Forelimb muscle (tissue), 1 donor: ENCODE measurements around the gene ITPA. TPM values are rescaled to one million over a fixed set of nuclear protein-coding genes. Genes with fewer than 3 reads are reported as not detected.
"Not testable (repeated sequence)": the region's sequence is repeated elsewhere in the genome, so short reads cannot be mapped to it uniquely, and the experiment has no call there.

ENCODE experiments used
- DNase-seq: peaks from one replicate; pipeline ENCODE4 v3.0.0-alpha.2; 2013; ENCODE audit warnings: low read depth
- polyA plus RNA-seq: library from polyadenylated mRNA; unstranded; fragments of 120-200 nt; gene quantifications from one replicate; pipeline ENCODE4 v1.2.1, GENCODE V29; 2013; ENCODE audit not compliant: insufficient read length

Gene ITPA
- polyA plus RNA-seq, 1 donor: 45.6 TPM

DNA sequence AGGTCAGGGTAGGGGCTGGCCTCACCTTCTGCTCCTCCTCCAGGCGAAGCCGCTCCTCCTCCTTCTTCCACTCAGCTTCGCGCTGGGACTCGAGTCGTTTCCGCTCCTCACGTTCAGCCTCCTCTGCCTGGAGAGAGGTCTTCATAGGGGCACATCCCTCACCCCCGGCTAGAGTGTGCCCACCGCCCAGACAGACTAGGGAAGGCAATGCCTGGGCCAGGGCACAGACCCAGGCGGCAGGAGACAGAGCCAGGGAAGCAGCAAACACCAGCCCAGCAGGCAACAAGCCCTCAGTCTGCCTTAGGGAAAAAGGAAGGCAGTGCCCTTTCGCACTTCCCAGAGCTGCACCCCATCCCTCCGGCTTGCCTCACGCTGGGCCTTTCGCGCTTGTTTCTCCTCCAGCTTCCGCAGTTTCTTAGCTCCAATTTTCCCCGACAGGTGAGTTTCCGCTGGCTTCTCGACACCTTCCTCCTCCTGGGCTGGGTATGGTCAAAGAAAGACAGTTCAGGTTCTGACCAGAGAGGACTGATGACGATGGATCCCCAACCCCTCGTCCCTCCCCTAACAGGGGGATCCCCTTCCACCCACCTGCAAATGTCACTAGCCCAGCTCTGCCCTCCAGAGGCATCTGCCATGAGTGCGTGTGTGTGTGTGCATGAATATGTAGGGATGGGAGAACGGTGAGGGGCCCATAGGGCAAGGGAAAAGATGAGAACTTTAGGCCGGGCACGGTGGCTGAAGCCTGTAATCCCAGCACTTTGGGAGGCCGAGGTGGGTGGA lies 9.1 kb upstream of the ITPA start:
- DNase-seq: no peak

- no peak for DNase-seq
These were observed 6.4 kb upstream of the ITPA start for GRCh38 chr20:3202965-3203314.

- no peak for DNase-seq
These were observed 5.8 kb upstream of the ITPA start for GRCh38 chr20:3203315-3204123.

DNA sequence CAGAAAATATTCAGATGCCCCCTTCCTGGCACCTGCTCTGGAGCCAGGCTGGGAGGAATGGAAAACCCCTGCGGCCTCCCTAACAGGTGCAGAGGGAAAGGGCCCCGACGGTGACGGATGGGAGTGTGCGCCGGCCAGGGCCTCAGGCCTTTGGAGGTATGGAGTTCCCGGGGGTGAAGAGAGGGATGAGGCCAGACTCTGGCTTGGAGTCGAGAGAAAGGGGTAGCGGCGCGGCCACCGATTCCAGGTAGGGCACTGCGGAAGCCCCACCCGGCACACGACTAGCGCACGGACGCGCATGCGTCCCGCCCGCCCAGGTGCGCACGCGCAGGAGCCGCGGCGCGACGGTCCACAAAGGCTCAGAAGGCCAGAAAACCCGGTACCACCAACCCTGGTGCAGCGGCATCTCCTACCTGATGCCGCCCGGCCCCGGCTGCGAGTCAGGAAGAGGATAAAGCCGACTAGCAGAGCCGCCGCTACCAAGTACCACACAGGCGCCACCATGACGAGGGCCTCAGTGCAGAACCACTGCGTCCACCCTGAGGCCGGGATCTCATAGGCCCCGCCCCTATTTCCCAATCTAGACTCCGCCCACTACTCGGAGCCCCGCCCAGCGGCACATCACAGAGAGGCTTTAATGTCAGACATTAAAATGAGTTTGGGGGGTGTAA lies 5.0 kb upstream of the ITPA start, which contains the start of gene DDRGK1:
Gene DDRGK1 (minus strand): TSS at position 559 of the 671 bp plus-strand sequence. CDS start 55 bp downstream, at position 504.
- DNase-seq: peak; percentile 41

DNA sequence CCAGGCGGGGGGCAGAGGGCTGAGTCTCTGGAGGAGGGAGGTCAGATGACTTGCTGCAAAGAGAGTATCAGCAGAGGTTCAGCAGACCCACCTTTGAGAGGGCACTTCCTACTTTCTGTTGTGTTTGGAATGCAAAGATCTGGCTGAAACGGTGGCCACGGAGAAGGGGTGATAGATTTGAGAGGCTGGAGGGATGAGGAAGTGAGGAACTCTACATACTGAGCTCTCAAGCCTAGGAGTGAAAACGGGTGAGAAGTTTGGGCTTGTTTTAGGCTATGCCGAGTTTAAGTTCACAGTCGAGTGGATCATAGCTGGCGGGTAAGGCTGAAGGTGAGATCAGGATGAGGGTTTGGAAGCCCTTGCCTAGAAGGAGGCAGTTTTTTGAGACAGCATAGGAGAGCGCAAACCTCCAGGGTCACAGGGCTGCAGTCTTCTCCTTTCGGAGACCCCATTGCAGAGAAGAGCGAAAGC lies 477 bp upstream of the ITPA start:
- no peak for DNase-seq

- DNase-seq: no peak
These were observed 634 bp downstream of the ITPA start for GRCh38 chr20:3209946-3210317.

GRCh38 chr20:3210346-3210745 lies 1.0 kb downstream of the ITPA start:
- DNase-seq: no peak

GRCh38 chr20:3213226-3213625 lies 3.9 kb downstream of the ITPA start:
- DNase-seq: no peak

GRCh38 chr20:3215359-3215917 lies 6.1 kb downstream of the ITPA start:
- not testable (repeated sequence) for DNase-seq

DNA sequence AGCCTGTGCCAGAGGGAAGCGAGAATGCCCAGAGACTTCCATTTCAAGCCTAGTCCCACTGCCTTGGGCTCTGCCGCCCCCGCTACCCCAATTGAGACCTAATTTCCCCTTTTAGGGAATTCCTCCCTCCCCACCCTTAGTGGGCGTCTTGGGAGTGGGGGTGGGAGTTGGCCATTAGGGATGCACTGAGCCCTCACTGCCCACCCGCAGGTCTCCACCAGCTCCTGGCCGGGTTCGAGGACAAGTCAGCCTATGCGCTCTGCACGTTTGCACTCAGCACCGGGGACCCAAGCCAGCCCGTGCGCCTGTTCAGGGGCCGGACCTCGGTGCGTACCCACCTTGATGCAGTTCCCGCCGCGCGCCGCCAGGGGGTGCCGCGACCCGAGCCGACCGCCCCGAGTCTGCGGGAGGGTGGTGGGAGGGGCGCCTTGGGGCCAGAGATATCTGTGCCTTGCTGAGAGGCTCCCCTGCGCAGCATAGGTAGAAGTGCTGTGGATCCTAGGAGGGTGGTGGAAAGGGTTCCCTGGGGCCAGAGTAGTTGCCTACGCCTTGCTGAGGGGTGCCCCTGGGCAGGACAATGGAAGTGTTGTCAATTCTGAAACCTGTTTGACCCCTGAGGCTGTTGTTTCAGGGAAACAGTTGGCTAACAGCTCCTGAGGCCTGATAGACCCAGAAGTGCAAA lies 9.2 kb downstream of the ITPA start:
- no peak for DNase-seq

DNA sequence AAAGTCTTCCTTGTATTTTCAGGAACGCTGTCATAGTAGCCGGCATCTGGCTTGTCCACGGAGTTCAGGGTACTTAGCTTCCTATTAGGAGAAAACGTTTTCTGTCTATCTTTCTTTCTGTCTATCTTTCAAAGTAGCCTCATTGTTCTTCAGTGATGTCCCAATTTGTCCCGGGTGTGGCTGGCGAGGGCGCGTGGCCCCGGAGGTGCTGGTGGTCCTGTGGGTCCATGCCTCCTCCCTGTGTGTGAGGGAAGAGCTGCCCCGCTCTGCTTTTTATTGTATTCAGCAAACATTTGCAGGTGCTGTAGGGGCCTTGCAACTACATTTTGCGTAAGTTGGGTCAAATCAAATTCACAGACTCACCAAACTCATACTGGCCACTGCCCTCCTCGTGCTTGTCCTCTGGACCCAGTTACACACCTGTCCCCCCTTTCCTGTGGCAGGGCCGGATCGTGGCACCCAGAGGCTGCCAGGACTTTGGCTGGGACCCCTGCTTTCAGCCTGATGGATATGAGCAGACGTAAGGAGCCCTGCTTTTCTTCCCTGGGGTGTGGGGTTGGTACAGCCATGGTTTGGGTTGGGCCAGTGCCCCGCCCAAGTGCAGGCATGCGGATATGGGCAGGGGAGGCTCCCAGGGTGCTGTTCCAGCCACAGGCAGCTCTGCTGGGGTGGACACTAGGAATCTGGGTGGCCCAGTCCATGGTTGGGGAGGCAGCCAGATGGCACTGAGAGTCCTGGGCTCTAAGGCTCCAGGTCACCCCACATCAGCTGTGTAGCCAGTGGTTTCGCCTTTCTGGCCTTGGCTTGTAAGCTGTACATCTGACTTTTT lies 12.3 kb downstream of the ITPA start:
- no peak for DNase-seq

GRCh38 chr20:3222635-3223600 lies 13.6 kb downstream of the ITPA start:
- no peak for DNase-seq

DNA sequence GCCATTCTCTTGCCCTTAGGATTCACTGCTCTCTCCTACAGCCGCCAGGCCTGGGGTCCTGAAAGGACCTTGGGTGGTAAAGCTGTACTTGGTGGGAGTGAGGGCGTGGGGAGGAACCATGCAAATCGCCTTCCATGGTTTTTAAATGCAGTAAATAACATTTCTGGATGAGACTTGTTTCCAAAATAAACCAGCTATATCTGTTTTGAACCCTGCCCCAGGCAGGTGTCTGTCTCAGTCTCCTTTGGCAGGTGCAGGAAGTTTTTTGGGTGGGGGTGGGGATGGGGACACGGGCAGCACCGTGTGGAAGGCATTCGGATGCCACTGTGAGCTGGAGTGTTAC lies 14.3 kb downstream of the ITPA start:
- DNase-seq: no peak

- no peak for DNase-seq
These were observed 14.8 kb downstream of the ITPA start for GRCh38 chr20:3223994-3224680.

- no peak for DNase-seq
These were observed 15.6 kb downstream of the ITPA start for GRCh38 chr20:3224681-3225421.

- DNase-seq: no peak
These were observed 16.8 kb downstream of the ITPA start for GRCh38 chr20:3226093-3226492.

DNA sequence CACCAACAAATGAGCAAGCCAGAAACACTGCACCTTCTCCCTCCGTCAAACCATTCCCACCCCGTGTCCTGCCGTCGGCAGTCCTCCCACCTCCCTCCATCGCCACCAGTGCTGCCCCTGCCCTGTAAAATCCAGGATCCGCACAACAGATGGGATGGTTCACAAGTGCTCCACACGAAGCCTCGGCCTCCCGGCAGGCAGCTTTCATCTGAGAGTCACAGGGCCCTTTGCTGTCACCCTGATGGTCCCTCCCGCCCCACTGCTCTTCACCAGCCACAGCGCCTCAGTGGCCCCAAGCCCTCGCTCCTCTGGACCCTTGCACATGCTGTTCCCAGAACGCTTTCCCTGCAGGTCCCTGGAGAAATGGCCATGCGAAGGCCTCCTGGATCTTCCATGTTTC lies 17.6 kb downstream of the ITPA start:
- DNase-seq: no peak

- no peak for DNase-seq
These were observed 18.2 kb downstream of the ITPA start for GRCh38 chr20:3227506-3227905.
